Hematopoietic multipotent progenitor cell treated with erythropoietin and hydrocortisone succinate and interleukin-3 and kit ligand, for 15 days (in vitro differentiated cells): ENCODE results near the gene KIF16B.

Source experiments
- DNase-seq: peaks from one replicate; pipeline ENCODE4 v3.0.0-alpha.2; 2015; ENCODE audit warnings: low spot score

The KIF16B gene

GRCh38 chr20:16432466-16433292, 140.6 kb downstream of the KIF16B start:
- DNase-seq: no peak

GRCh38 chr20:16428112-16428511, 145.1 kb downstream of the KIF16B start:
- no peak for DNase-seq

GRCh38 chr20:16427571-16427970, 145.7 kb downstream of the KIF16B start:
- no peak for DNase-seq

- DNase-seq: no peak
Observed at GRCh38 chr20:16424780-16425179, 148.5 kb downstream of the KIF16B start.

GRCh38 chr20:16423311-16424212, 149.7 kb downstream of the KIF16B start:
- no peak for DNase-seq

GRCh38 chr20:16419138-16419715, 154.0 kb downstream of the KIF16B start:
- no peak for DNase-seq

- no peak for DNase-seq
Observed at GRCh38 chr20:16418616-16419015, 154.6 kb downstream of the KIF16B start.

- DNase-seq: no peak
Observed at GRCh38 chr20:16417001-16417400, 156.2 kb downstream of the KIF16B start.

GRCh38 chr20:16415071-16416053, 157.9 kb downstream of the KIF16B start:
- no peak for DNase-seq

GRCh38 chr20:16412906-16413305, 160.3 kb downstream of the KIF16B start:
- no peak for DNase-seq

GRCh38 chr20:16411361-16411760, 161.9 kb downstream of the KIF16B start:
- DNase-seq: no peak

GRCh38 chr20:16410626-16411025, 162.6 kb downstream of the KIF16B start:
- DNase-seq: no peak

GRCh38 chr20:16408981-16409380, 164.3 kb downstream of the KIF16B start:
- no peak for DNase-seq

GRCh38 chr20:16407251-16408067, 165.8 kb downstream of the KIF16B start:
- DNase-seq: no peak

GRCh38 chr20:16405254-16405653, 168.0 kb downstream of the KIF16B start:
- no peak for DNase-seq

- DNase-seq: no peak
Observed at GRCh38 chr20:16404640-16405039, 168.6 kb downstream of the KIF16B start.

GRCh38 chr20:16404171-16404570, 169.1 kb downstream of the KIF16B start:
- DNase-seq: no peak

- DNase-seq: no peak
Observed at GRCh38 chr20:16400234-16400633, 173.0 kb downstream of the KIF16B start.

GRCh38 chr20:16399801-16400200, 173.4 kb downstream of the KIF16B start:
- no peak for DNase-seq

- DNase-seq: no peak
Observed at GRCh38 chr20:16397086-16397485, 176.2 kb downstream of the KIF16B start.

GRCh38 chr20:16395366-16395765, 177.9 kb downstream of the KIF16B start:
- no peak for DNase-seq
